SH-SY5Y (cell line): ENCODE data around the gene MED14.

ENCODE experiments used
- GATA2 ChIP-seq: IDR thresholded peaks from 2 replicates; pipeline ENCODE4 v1.6.1; 2011; ENCODE audit warnings: mild to moderate bottlenecking, low read depth, low read length
- GATA3 ChIP-seq: IDR thresholded peaks from 2 replicates; pipeline ENCODE4 v1.6.1; 2011; ENCODE audit warnings: low read depth, mild to moderate bottlenecking, low read length, moderate library complexity

GRCh38 chrX:40755291-40756249 is 20.2 kb upstream of the MED14 start:
- no peak for TF ChIP-seq GATA3
- no peak for TF ChIP-seq GATA2
